ENCODE results near the gene SLC24A3. TPM values are rescaled to one million over a fixed set of nuclear protein-coding genes. Genes with fewer than 3 reads are reported as not detected.

The SLC24A3 gene
- total and polyA plus RNA-seq, 2 of the 13 experiments (the other 11 are each of a cell fraction or from before 2014, with no cell fraction given), result not detected

DNA sequence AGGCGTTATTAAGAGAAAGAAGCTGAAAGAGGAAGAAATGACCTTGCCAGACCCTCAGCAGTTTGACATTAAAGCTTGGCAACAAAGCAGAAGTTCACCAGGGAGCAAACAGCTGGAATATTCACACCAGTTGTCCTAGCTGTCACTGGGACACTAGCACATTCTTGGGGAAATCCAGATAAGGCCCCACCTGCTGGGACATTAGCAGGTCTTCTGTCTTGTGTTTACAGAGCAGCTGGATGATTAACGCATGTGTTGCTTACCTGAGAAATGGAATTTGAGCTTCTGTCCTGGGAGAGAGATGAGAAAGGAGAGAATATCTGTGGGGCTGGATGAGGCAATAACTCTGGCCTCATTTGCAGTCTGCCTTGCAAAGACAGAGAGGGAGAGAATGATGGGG, 408.0 kb downstream of the SLC24A3 start (continued):
- TF ChIP-seq ZNF383 (CRISPR knock-in tag; IDR thresholded peaks at IDR 0.05; ENCODE audit: borderline replicate concordance) (no peak), EP300 (IDR thresholded peaks at IDR 0.05; ENCODE audit: low read depth in 2 of 2, low read length in 2 of 2) (peak in 1 of 2 experiments; percentile 54; a peak in 2 of 4 replicates), EP300 (CRISPR knock-in tag; IDR thresholded peaks at IDR 0.05; ENCODE audit: borderline replicate concordance) (peak; percentile 64; the same call in 1 of the 2 replicates), REXO4 (CRISPR knock-in tag; IDR thresholded peaks at IDR 0.05; ENCODE audit: borderline replicate concordance) (no peak), ZNF550 (CRISPR knock-in tag; IDR thresholded peaks at IDR 0.05; ENCODE audit: borderline replicate concordance) (no peak), KLF9 (CRISPR knock-in tag; IDR thresholded peaks at IDR 0.05; ENCODE audit: low read depth) (no peak), IKZF1 (IDR thresholded peaks at IDR 0.05) (no peak), SP4 (CRISPR knock-in tag; IDR thresholded peaks at IDR 0.05) (no peak), MTF1 (CRISPR knock-in tag; IDR thresholded peaks at IDR 0.05) (no peak), SOX13 (IDR thresholded peaks at IDR 0.05) (peak; percentile 46; the same call in 1 of the 2 replicates), SOX13 (CRISPR knock-in tag; conservative IDR thresholded peaks at IDR 0.05 in 1 of 2, IDR thresholded peaks at IDR 0.05 in 1 of 2) (peak in 1 of 2 experiments; percentile 64; a peak in 2 of 4 replicates), REL (CRISPR knock-in tag; conservative IDR thresholded peaks at IDR 0.05) (no peak), ZNF160 (CRISPR knock-in tag; IDR thresholded peaks at IDR 0.05) (no peak), ZNF562 (CRISPR knock-in tag; IDR thresholded peaks at IDR 0.05; ENCODE audit: borderline replicate concordance) (no peak), ZNF501 (CRISPR knock-in tag; IDR thresholded peaks at IDR 0.05) (no peak), KAT2B (IDR thresholded peaks at IDR 0.05; ENCODE audit: borderline replicate concordance, low read depth, low read length) (no peak), SIN3A (IDR thresholded peaks at IDR 0.05; ENCODE audit: borderline replicate concordance, low read depth, low read length) (no peak), NR1H2 (CRISPR knock-in tag; IDR thresholded peaks at IDR 0.05; ENCODE audit: borderline replicate concordance, low read depth) (no peak), PAWR (CRISPR knock-in tag; IDR thresholded peaks at IDR 0.05; ENCODE audit: borderline replicate concordance) (no peak), FOSL1 (CRISPR knock-in tag; IDR thresholded peaks at IDR 0.05; ENCODE audit: borderline replicate concordance) (no peak)
- TF ChIP-seq, protein P1, sequence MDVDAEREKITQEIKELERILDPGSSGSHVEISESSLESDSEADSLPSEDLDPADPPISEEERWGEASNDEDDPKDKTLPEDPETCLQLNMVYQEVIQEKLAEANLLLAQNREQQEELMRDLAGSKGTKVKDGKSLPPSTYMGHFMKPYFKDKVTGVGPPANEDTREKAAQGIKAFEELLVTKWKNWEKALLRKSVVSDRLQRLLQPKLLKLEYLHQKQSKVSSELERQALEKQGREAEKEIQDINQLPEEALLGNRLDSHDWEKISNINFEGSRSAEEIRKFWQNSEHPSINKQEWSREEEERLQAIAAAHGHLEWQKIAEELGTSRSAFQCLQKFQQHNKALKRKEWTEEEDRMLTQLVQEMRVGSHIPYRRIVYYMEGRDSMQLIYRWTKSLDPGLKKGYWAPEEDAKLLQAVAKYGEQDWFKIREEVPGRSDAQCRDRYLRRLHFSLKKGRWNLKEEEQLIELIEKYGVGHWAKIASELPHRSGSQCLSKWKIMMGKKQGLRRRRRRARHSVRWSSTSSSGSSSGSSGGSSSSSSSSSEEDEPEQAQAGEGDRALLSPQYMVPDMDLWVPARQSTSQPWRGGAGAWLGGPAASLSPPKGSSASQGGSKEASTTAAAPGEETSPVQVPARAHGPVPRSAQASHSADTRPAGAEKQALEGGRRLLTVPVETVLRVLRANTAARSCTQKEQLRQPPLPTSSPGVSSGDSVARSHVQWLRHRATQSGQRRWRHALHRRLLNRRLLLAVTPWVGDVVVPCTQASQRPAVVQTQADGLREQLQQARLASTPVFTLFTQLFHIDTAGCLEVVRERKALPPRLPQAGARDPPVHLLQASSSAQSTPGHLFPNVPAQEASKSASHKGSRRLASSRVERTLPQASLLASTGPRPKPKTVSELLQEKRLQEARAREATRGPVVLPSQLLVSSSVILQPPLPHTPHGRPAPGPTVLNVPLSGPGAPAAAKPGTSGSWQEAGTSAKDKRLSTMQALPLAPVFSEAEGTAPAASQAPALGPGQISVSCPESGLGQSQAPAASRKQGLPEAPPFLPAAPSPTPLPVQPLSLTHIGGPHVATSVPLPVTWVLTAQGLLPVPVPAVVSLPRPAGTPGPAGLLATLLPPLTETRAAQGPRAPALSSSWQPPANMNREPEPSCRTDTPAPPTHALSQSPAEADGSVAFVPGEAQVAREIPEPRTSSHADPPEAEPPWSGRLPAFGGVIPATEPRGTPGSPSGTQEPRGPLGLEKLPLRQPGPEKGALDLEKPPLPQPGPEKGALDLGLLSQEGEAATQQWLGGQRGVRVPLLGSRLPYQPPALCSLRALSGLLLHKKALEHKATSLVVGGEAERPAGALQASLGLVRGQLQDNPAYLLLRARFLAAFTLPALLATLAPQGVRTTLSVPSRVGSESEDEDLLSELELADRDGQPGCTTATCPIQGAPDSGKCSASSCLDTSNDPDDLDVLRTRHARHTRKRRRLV (CRISPR knock-in tag; IDR thresholded peaks at IDR 0.05), result no peak
- TF ChIP-seq, protein P2, sequence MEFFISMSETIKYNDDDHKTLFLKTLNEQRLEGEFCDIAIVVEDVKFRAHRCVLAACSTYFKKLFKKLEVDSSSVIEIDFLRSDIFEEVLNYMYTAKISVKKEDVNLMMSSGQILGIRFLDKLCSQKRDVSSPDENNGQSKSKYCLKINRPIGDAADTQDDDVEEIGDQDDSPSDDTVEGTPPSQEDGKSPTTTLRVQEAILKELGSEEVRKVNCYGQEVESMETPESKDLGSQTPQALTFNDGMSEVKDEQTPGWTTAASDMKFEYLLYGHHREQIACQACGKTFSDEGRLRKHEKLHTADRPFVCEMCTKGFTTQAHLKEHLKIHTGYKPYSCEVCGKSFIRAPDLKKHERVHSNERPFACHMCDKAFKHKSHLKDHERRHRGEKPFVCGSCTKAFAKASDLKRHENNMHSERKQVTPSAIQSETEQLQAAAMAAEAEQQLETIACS (CRISPR knock-in tag; IDR thresholded peaks at IDR 0.05), result no peak
- TF ChIP-seq, protein P3, sequence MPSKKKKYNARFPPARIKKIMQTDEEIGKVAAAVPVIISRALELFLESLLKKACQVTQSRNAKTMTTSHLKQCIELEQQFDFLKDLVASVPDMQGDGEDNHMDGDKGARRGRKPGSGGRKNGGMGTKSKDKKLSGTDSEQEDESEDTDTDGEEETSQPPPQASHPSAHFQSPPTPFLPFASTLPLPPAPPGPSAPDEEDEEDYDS (CRISPR knock-in tag; IDR thresholded peaks at IDR 0.05), result no peak
- TF ChIP-seq, protein P4, sequence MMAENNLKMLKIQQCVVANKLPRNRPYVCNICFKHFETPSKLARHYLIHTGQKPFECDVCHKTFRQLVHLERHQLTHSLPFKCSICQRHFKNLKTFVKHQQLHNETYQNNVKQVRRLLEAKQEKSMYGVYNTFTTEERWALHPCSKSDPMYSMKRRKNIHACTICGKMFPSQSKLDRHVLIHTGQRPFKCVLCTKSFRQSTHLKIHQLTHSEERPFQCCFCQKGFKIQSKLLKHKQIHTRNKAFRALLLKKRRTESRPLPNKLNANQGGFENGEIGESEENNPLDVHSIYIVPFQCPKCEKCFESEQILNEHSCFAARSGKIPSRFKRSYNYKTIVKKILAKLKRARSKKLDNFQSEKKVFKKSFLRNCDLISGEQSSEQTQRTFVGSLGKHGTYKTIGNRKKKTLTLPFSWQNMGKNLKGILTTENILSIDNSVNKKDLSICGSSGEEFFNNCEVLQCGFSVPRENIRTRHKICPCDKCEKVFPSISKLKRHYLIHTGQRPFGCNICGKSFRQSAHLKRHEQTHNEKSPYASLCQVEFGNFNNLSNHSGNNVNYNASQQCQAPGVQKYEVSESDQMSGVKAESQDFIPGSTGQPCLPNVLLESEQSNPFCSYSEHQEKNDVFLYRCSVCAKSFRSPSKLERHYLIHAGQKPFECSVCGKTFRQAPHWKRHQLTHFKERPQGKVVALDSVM (CRISPR knock-in tag; IDR thresholded peaks at IDR 0.05), result no peak
